RWPE2 (cell line): ENCODE data around the gene CDKN2B-AS1.
"Not testable (repeated sequence)": the region's sequence is repeated elsewhere in the genome, so short reads cannot be mapped to it uniquely, and the experiment has no call there.

Experiments used
- ATAC-seq: fragments of 200-7000 bp; cut with Tn5 transposase; 3 replicates; pipeline ENCODE4 v1.9.1; 2021; ENCODE audit warnings: low read depth
- DNase-seq: peaks from one replicate; pipeline ENCODE4 v3.0.0-alpha.2; 2020; ENCODE audit warnings: low spot score
- H3K27ac ChIP-seq: fragments of 450-650 bp; 2 replicates; pipeline ENCODE4 v1.5.1; 2017; ENCODE audit warnings: mild to moderate bottlenecking; ENCODE audit not compliant: poor library complexity, severe bottlenecking
- H3K27me3 ChIP-seq: fragments of 250-450 bp; sonication (Bioruptor Pico); 2 replicates; pipeline ENCODE4 v1.5.1; 2021; ENCODE audit warnings: mild to moderate bottlenecking, moderate library complexity; ENCODE audit not compliant: insufficient read depth, poor library complexity, severe bottlenecking
- H3K36me3 ChIP-seq: fragments of 250-450 bp; sonication (Bioruptor Pico); 2 replicates; pipeline ENCODE4 v1.5.1; 2020; ENCODE audit warnings: low read depth, mild to moderate bottlenecking, moderate library complexity
- H3K4me1 ChIP-seq: fragments of 250-450 bp; sonication (Bioruptor Pico); 2 replicates; pipeline ENCODE4 v1.5.1; 2021; ENCODE audit warnings: mild to moderate bottlenecking, moderate library complexity; ENCODE audit not compliant: insufficient read depth, poor library complexity, severe bottlenecking
- H3K4me3 ChIP-seq: fragments of 250-450 bp; sonication (Bioruptor Pico); 2 replicates; pipeline ENCODE4 v1.5.1; 2021; ENCODE audit warnings: mild to moderate bottlenecking, moderate library complexity; ENCODE audit not compliant: severe bottlenecking
- H3K9me3 ChIP-seq: fragments of 250-450 bp; sonication (Bioruptor Pico); 2 replicates; pipeline ENCODE4 v1.5.1; 2021; ENCODE audit warnings: mild to moderate bottlenecking, moderate library complexity; ENCODE audit not compliant: severe bottlenecking
- CTCF ChIP-seq: fragments of 450-650 bp; IDR thresholded peaks from one replicate; pipeline ENCODE4 v1.5.1; 2017; ENCODE audit warnings: mild to moderate bottlenecking, moderate library complexity; ENCODE audit not compliant: poor library complexity, severe bottlenecking

Gene CDKN2B-AS1

GRCh38 chr9:22053178-22053577, 58.6 kb downstream of the CDKN2B-AS1 start:
- Histone ChIP-seq H3K4me1 (peaks cover 33% of the 10 kb centered on the region), H3K27ac (peak overlapping the region; percentile 68), H3K4me3 (no peak overlapping the region), H3K9me3 (no peaks in the 10 kb centered on the region), H3K36me3 (peaks cover 29% of the 10 kb centered on the region), H3K27me3 (no peaks in the 10 kb centered on the region)
- no peak for ATAC-seq
- TF ChIP-seq CTCF: peak; percentile 27
- no peak for DNase-seq

DNA sequence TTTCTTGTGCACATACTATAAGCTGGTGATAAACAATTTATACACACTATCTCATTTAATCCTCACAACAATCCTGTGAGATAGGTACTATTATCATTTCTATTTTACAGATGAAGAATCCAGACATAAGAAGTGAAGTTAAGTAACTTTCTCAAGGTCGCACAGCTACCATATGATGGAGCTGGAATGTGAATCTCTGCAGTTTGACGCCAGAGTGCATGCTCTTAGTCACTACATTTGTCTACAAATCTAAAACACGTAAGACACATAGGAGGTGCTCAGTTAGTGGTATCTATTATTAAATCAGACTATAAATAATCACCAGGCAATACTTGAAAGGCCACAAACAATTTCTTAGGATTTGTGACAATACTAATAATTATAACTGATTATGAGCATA, 59.5 kb downstream of the CDKN2B-AS1 start:
- Histone ChIP-seq H3K27me3 (no peaks in the 10 kb centered on the region), H3K9me3 (no peaks in the 10 kb centered on the region), H3K4me3 (no peak overlapping the region), H3K27ac (peak overlapping the region; percentile 68), H3K36me3 (peaks cover 33% of the 10 kb centered on the region), H3K4me1 (peaks cover 33% of the 10 kb centered on the region)
- ATAC-seq: no peak
- TF ChIP-seq CTCF: no peak
- DNase-seq: no peak

DNA sequence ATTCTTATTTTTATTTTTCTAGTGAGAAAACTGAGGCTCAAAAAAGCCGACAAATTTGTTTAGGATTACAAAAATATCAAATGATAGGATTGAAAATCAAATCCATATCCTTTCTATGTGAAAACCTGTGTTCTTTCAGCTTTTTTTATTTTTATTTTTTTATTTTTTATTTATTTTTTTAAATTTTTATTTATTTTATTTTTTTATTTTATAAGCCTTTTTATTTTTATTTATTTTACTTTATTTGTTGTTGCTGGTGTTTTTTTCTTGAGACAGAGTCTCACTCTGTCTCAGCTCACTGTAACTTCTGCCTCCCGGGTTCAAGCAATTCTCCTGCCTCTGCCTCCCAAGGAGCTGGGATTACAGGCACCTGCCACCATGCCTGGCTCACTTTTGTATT, 59.9 kb downstream of the CDKN2B-AS1 start:
- Histone ChIP-seq H3K36me3 (peaks cover 33% of the 10 kb centered on the region), H3K4me1 (peaks cover 33% of the 10 kb centered on the region)

GRCh38 chr9:22055090-22055489, 60.5 kb downstream of the CDKN2B-AS1 start:
- H3K27me3 ChIP-seq: no peaks in the 10 kb centered on the region
- no peak overlapping the region for H3K4me3 ChIP-seq
- H3K36me3 ChIP-seq: peaks cover 31% of the 10 kb centered on the region
- no peaks in the 10 kb centered on the region for H3K9me3 ChIP-seq
- H3K4me1 ChIP-seq: peaks cover 33% of the 10 kb centered on the region
- ATAC-seq (0 out of 3 replicates have a peak, but pooled peaks have one; percentile 10), DNase-seq (no peak)
- no peak for TF ChIP-seq CTCF
- peak overlapping the region; percentile 36 for H3K27ac ChIP-seq

More for the DNA sequence above, 59.9 kb downstream of the CDKN2B-AS1 start:
- Histone ChIP-seq H3K27me3 (no peaks in the 10 kb centered on the region), H3K27ac (peak overlapping the region; percentile 36), H3K4me3 (no peak overlapping the region), H3K9me3 (no peaks in the 10 kb centered on the region)
- no peak for DNase-seq
- TF ChIP-seq CTCF: no peak
- no peak for ATAC-seq

GRCh38 chr9:22056402-22056801, 61.8 kb downstream of the CDKN2B-AS1 start:
- H3K4me1 ChIP-seq: peaks cover 33% of the 10 kb centered on the region
- no peak for TF ChIP-seq CTCF
- no peak overlapping the region for H3K4me3 ChIP-seq
- no peak overlapping the region for H3K27ac ChIP-seq
- no peaks in the 10 kb centered on the region for H3K9me3 ChIP-seq
- no peaks in the 10 kb centered on the region for H3K27me3 ChIP-seq
- H3K36me3 ChIP-seq: peaks cover 29% of the 10 kb centered on the region
- DNase-seq: no peak
- ATAC-seq: no peak

GRCh38 chr9:22057972-22058371, 63.4 kb downstream of the CDKN2B-AS1 start:
- not testable (repeated sequence) for H3K9me3 ChIP-seq, H3K27ac ChIP-seq, ATAC-seq, H3K27me3 ChIP-seq, H3K4me3 ChIP-seq, DNase-seq
- peaks cover 23% of the 10 kb centered on the region for H3K36me3 ChIP-seq
- H3K4me1 ChIP-seq: peaks cover 19% of the 10 kb centered on the region
